Measurements from ENCODE around the gene TGFBR1. TPM values are rescaled to one million over a fixed set of nuclear protein-coding genes. Genes with fewer than 3 reads are reported as not detected.

Gene TGFBR1
- polyA plus RNA-seq, 1 of the 3 experiments (the other 2 are of a cell fraction) = 15.3 TPM

- Histone ChIP-seq H3K27ac (ENCODE audit: low read depth in 2 of 2, low read length in 1 of 2) (no peak overlapping the region), H3K9ac (no peak overlapping the region), H2AFZ (ENCODE audit: low read depth) (no peak overlapping the region), H3K9me3 (no peaks in the 10 kb centered on the region), H3K4me1 (ENCODE audit: control insufficient read depth in 1 of 2, insufficient read depth in 2 of 2, low read depth in 1 of 2, low read length in 1 of 2) (no peaks in the 10 kb centered on the region), H3K4me3 (ENCODE audit: low read depth in 2 of 2, low read length in 1 of 2) (no peak overlapping the region), H3K4me2 (no peak overlapping the region), H3F3A (replicated peaks; ENCODE audit: insufficient read depth) (peaks cover 8% of the 10 kb centered on the region), H3K27me3 (ENCODE audit: insufficient read depth) (no peaks in the 10 kb centered on the region), H3K9me2 (no peaks in the 10 kb centered on the region), H3K79me2 (ENCODE audit: insufficient read depth) (no peaks in the 10 kb centered on the region), H4K20me1 (ENCODE audit: insufficient read depth) (no peaks in the 10 kb centered on the region), H3K36me3 (replicated peaks in 1 of 2; ENCODE audit: control insufficient read depth in 1 of 2, insufficient read depth in 2 of 2, low read length in 1 of 2) (peaks cover 16 to 35% of the 10 kb centered on the region in 2 experiments)
- ChIA-PET CTCF (interaction anchor here (2.9 kb wide), 1 partner anchor 14 kb away, joined by 11 read pairs; no protein-coding TSS in a partner anchor), POLR2A (no interaction called here)
- DNase-seq = no peak
- 75% methylated on average over 3 of the region's 3 CpGs for WGBS (ENCODE audit: low lambda C conversion rate)
- TF ChIP-seq POLR2AphosphoS5 (IDR thresholded peaks at IDR 0.05; ENCODE audit: low read depth, low read length) (no peak), ZBTB33 (IDR thresholded peaks at IDR 0.05; ENCODE audit: borderline replicate concordance, low read depth) (no peak), GATA2 (CRISPR knock-in tag; IDR thresholded peaks at IDR 0.05) (no peak), USF2 (IDR thresholded peaks at IDR 0.05; ENCODE audit: borderline replicate concordance, low read depth, low read length) (no peak), EP300 (IDR thresholded peaks at IDR 0.05; ENCODE audit: borderline replicate concordance in 1 of 2, low read depth in 1 of 2, low read length in 1 of 2) (no peak), NFIC (IDR thresholded peaks at IDR 0.05; ENCODE audit: borderline replicate concordance) (no peak), PBX3 (IDR thresholded peaks at IDR 0.05) (no peak), SMC3 (IDR thresholded peaks at IDR 0.05; ENCODE audit: low read depth, low read length) (no peak), GABPA (IDR thresholded peaks at IDR 0.05; ENCODE audit: low read depth) (no peak), SIN3A (IDR thresholded peaks at IDR 0.05; ENCODE audit: borderline replicate concordance, low read depth, low read length) (no peak)
These were observed 49.4 kb downstream of the TGFBR1 start for GRCh38 chr9:99154356-99154755.

- CTCF ChIA-PET = interaction anchor here (0.9 to 2.9 kb wide), 6 partner anchors 8 to 308 kb away, joined by 3 to 11 read pairs (median 4); no protein-coding TSS in a partner anchor
- H3K9me2 ChIP-seq = no peaks in the 10 kb centered on the region
- no peak overlapping the region for H2AFZ ChIP-seq (ENCODE audit: low read depth)
- POLR2A ChIA-PET = no interaction called here
- H3K9me3 ChIP-seq = no peaks in the 10 kb centered on the region
- peaks cover 6 to 26% of the 10 kb centered on the region in 2 experiments for H3K36me3 ChIP-seq (replicated peaks in 1 of 2; ENCODE audit: control insufficient read depth in 1 of 2, insufficient read depth in 2 of 2, low read length in 1 of 2)
- no peak for DNase-seq
- peaks cover 8% of the 10 kb centered on the region for H3F3A ChIP-seq (replicated peaks; ENCODE audit: insufficient read depth)
- H3K4me2 ChIP-seq = no peak overlapping the region
- H3K9ac ChIP-seq = no peak overlapping the region
- H3K4me1 ChIP-seq (ENCODE audit: control insufficient read depth in 1 of 2, insufficient read depth in 2 of 2, low read depth in 1 of 2, low read length in 1 of 2) = no peaks in the 10 kb centered on the region
- H4K20me1 ChIP-seq (ENCODE audit: insufficient read depth) = no peaks in the 10 kb centered on the region
- no peak for TF ChIP-seq ZBTB33 (IDR thresholded peaks at IDR 0.05; ENCODE audit: borderline replicate concordance, low read depth)
- no peak for TF ChIP-seq POLR2AphosphoS5 (IDR thresholded peaks at IDR 0.05; ENCODE audit: low read depth, low read length)
- 71% methylated on average over 2 of the region's 2 CpGs for WGBS (ENCODE audit: low lambda C conversion rate)
- H3K79me2 ChIP-seq (ENCODE audit: insufficient read depth) = no peaks in the 10 kb centered on the region
- H3K4me3 ChIP-seq (ENCODE audit: low read depth in 2 of 2, low read length in 1 of 2) = no peak overlapping the region
- no peaks in the 10 kb centered on the region for H3K27me3 ChIP-seq (ENCODE audit: insufficient read depth)
- no peak overlapping the region for H3K27ac ChIP-seq (ENCODE audit: low read depth in 2 of 2, low read length in 1 of 2)
These were observed 50.8 kb downstream of the TGFBR1 start for GRCh38 chr9:99155736-99156135.
